Amygdala (tissue), 56 donors: Measurements from ENCODE around the gene SEMA6C.
"Not testable (repeated sequence)": the region's sequence is repeated elsewhere in the genome, so short reads cannot be mapped to it uniquely, and the experiment has no call there.

Experiments used
- DNase-seq, 56 donors: peaks; one replicate each; lab custom pipeline; 2025; lab: John Stamatoyannopoulos, UW

Gene SEMA6C

GRCh38 chr1:151132335-151133017 is 14.0 kb downstream of the SEMA6C start:
- no peak for DNase-seq

GRCh38 chr1:151131701-151132334 is 14.6 kb downstream of the SEMA6C start:
- DNase-seq: peak in 2 of 56 donors; percentile 9 to 13

DNA sequence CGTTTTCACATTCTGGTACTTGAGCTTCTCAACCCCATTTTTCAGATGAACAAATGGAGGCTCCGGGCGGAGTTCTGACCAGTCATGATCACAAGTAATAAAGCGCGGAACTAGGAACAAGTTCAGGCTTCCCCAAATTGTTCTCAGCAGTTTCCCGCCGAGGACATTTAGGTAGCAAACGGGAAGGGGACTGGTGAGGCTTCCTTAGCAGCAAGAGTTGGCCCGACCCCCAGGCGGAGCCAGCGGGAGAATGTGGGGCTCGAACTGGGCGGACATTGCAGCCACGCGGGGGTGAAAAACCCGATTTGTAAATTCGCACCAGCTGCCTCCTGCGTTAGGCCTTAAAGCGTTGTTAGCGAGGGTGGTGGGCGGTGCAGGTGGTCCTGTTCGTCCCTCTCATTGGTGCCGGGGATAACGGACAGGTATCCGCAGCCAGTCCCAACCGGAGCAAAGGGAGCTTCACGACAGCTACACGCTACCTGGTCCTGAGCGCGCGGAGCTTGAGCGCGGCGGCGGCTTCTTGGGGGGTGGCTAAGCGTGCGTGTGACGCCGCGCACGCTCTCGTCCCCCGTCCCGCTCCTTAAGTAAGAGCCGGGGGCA is 15.3 kb downstream of the SEMA6C start:
- peak in 52 of 56 donors; percentile 13 to 83 (median 64) for DNase-seq

DNA sequence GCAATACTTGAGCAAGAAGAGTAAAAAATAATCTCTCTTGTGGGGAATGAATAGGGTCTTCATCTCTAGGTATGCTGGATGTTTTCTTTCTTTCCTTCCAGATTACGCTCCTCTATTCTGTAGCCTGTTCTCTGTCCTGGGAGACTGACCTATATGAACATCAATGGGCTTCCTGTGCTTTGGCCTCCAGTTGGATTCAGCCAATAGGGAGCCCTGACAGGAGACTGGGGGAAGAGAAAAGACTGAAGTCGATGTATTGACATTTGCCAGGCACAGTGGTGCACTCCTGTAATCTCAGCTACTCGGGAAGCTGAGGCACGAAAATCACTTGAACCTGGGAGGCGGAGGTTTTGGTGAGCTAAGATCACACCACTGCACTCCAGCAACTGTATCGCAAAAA is 17.6 kb downstream of the SEMA6C start:
- no peak for DNase-seq

GRCh38 chr1:151124763-151125403 is 21.5 kb downstream of the SEMA6C start:
- DNase-seq: no peak

DNA sequence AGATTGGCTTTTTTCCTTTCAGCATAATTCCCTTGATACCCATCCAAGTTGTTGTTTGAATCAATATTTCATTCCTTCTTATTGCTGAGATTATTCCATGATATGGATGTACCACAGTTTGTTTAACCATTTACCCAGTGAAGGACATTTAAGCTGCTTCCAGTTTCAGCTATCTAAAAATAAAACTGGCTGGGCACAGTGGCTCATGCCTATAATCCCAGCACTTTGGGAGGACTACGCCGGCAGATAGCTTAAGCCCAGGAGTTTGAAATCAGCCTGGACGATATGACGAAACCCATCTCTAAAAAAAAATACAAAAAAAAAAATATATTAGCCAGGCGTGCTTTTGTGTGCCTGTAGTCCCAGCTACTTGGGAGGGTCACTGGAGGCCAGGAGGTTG is 32.6 kb downstream of the SEMA6C start:
- DNase-seq: no peak

- DNase-seq: no peak
Observed at GRCh38 chr1:151108331-151108730, 38.1 kb downstream of the SEMA6C start.

- no peak for DNase-seq
Observed at GRCh38 chr1:151106894-151107293, 39.5 kb downstream of the SEMA6C start.

- no peak for DNase-seq
Observed at GRCh38 chr1:151104630-151105029, 41.8 kb downstream of the SEMA6C start.

DNA sequence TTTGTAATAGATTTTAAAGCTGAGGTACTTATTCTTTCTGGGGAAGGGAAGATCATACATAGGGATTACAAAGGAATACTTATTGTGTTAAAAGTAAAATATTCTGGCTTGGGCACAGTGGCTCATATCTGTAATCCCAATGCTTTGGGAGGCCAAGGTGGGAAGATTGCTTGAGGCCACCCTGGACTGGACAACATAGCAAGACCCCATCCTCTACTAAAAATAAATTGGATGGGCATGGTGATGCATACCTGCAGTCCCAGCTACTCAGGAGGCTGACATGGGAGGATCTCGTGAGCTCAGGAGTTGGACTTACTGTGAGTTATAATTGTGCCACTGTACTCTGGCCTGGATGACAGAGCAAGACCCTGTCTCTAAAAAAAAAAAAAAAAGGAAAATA is 48.3 kb downstream of the SEMA6C start:
- DNase-seq: no peak

DNA sequence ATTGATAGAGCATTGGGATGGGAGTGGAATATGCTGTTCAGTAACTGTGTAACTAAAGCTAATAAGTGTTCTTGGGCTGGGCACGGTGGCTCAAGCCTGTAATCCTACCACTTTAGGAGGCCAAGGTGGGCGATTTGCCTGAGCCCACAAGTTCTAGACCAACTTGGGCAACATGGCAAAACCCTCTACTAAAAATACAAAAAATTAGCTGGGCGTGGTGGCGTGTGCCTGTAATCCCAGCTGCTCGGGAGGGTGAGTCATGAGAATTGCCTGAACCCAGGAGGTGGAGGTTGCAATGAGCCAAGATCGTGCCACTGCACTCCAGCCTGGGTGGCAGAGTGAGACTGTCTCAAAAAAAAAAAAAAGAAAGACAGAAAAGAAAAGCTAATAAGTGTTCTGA is 49.0 kb downstream of the SEMA6C start:
- not testable (repeated sequence) for DNase-seq

- DNase-seq: no peak
Observed at GRCh38 chr1:151085953-151086559, 60.4 kb downstream of the SEMA6C start.
